Activated CD4-positive, alpha-beta T cell treated with anti-CD3 and anti-CD28 coated beads, Interleukin-2, amount 10 ng/mL, durations not matched to agents 24 days and 14 days (primary cell): ENCODE results near the gene GLG1. TPM values are rescaled to one million over a fixed set of nuclear protein-coding genes. Genes with fewer than 3 reads are reported as not detected.
A peak's percentile ranks its signal among the peaks of the same experiment; 100 is the strongest.
"Not testable (repeated sequence)": the region's sequence is repeated elsewhere in the genome, so short reads cannot be mapped to it uniquely, and the experiment has no call there.

ENCODE experiments used
- DNase-seq: peaks from one replicate; pipeline ENCODE4 v3.0.0; 2022
- H3K27ac Mint-ChIP-seq: one replicate; pipeline ENCODE4 v1.8.0; 2022; ENCODE audit warnings: mild to moderate bottlenecking, mixed read lengths
- H3K27me3 Mint-ChIP-seq: one replicate; pipeline ENCODE4 v1.8.0; 2022; ENCODE audit warnings: mixed read lengths
- H3K36me3 Mint-ChIP-seq: one replicate; pipeline ENCODE4 v1.8.0; 2022; ENCODE audit warnings: low read depth, mild to moderate bottlenecking, mixed read lengths
- H3K4me1 Mint-ChIP-seq: one replicate; pipeline ENCODE4 v1.8.0; 2021; ENCODE audit warnings: mixed read lengths
- H3K4me3 Mint-ChIP-seq: one replicate; pipeline ENCODE4 v1.8.0; 2022; ENCODE audit warnings: mild to moderate bottlenecking, moderate library complexity, mixed read lengths
- H3K9me3 Mint-ChIP-seq: one replicate; pipeline ENCODE4 v1.8.0; 2021; ENCODE audit warnings: mixed read lengths
- intact Hi-C: fragments of 100-400 bp; cut with micrococcal nuclease; formaldehyde crosslinking; loops from one replicate; pipeline ENCODE4 v1.15.1; 2023
- total RNA-seq: library from RNA; stranded (reverse); gene quantifications from 2 replicates; pipeline ENCODE4 v1.2.3, GENCODE V29; 2022

The GLG1 gene
- 64.1 and 64.7 TPM in 2 replicates for total RNA-seq

DNA sequence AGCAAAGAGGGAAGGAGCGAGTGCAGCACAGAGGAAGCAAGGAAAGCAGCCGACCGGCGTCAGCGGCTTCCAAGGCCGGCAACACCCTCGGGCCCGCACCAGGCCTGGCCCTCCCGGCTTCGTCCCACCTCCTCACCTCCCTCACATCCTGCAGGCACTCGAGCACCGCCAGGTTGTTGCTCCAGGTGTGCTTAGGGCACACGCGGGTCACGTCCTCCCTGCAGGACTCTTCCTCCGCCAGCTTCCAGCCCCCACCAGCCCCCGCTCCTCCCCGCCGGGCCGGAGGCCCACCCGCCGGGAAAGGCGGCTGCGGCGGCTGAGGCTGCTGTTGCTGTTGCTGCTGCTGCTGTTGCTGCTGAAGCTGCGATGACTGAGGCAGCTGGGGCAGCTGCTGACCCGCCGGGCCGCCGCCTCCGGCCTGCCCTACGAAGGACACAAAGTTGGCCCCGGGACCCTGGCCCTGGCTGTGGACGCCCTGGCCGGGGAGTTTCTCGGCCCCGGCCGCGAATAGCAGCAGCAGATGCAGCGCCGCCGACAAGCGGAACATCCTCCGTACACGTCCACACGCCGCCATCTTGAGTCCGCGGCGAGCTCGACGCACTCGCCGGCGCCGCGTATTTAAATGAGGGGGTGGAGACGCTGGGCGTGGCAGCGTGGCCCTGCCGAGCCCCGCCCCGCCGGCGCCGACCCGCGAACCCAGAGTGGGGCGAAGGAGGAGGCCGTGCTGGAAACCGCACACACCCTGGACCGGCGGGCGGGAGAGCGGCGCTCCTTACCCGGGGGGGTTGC lies at the start of gene GLG1:
Gene GLG1 (minus strand): TSS at position 594 of the 789 bp plus-strand sequence. CDS start 20 bp downstream, at position 574.
- Mint-ChIP-seq H3K27me3 (no peaks in the 10 kb centered on the region), H3K36me3 (peaks cover 20% of the 10 kb centered on the region), H3K9me3 (peaks cover 3% of the 10 kb centered on the region), H3K27ac (peak within 1 kb of the TSS; percentile 84), H3K4me3 (peak within 1 kb of the TSS; percentile 87), H3K4me1 (peaks cover 53% of the 10 kb centered on the region)
- intact Hi-C loops: loop anchor here (1.0 to 10.0 kb wide), 5 partner anchors 20 to 309 kb away; partner anchors contain the start of gene PSMD7
- peak; percentile 98 for DNase-seq

DNA sequence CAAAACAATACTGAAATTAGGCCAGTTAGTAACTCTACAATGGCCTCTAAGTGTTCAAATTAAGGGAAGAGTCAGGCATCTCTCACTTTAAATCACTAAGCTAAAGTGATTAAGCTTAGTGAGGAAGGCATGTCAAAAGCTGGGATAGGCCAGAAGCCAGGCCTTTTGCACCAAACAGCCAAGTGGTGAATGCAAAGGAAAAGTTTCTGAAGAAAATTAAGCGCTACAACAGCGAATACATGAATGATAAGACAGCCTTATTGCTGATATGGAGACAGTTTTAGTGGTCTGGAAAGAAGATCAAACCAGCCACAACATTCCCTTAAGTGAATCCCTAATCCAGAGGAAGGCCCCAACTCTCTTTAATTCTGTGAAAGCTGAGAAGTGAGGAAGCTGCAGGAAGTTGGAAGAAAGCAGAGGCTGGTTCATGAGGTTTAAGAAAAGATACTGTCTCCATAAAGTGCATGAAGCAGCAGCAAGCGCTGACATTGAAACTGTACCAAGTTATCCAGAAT lies 47.7 kb upstream of the GLG1 start:
- Mint-ChIP-seq H3K9me3 (no peaks in the 10 kb centered on the region), H3K27me3 (no peaks in the 10 kb centered on the region), H3K27ac (no peak overlapping the region), H3K4me3 (no peak overlapping the region), H3K4me1 (peaks cover 43% of the 10 kb centered on the region), H3K36me3 (peaks cover 58% of the 10 kb centered on the region)
- no peak for DNase-seq
- intact Hi-C loops: no loop called here

DNA sequence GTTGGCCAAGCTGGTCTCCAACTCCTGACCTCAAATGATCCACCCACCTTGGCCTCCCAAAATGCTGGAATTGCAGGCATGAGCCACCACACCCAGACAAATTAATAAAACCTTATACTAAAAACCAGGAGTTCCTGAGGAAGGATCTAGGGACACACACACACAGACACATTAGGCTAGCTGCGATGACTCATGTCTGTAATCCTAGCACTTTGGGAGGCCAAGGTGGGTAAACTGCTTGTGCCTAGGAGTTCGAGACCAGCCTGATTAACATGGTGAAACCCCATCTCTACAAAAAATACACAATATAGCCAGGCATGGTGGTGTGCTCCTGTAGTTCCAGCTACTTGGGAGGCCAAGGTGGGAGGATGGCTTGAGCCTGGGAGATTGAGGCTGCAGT lies 46.0 kb upstream of the GLG1 start:
- H3K27ac Mint-ChIP-seq, intact Hi-C loops: not testable (repeated sequence)
- peaks cover 55% of the 10 kb centered on the region for H3K36me3 Mint-ChIP-seq

DNA sequence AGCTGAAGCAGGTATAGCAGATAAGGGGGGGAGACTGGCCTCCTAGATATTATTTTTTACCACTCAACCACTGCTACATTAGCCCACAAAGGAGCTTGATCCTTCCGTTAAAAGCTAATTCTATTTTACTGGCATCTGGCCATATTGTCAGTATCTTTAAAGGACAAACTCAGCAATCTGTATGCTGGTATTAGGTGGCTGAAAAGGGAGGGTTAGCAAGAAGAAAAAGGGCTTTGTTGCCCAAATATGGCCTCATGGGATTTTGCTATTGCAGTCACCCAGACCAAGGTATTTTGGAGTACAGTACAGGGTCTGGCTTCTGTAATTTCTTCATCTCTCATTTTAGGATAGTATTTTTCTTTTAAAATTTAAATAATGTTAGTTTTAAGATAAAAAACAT lies 45.3 kb upstream of the GLG1 start:
- DNase-seq: no peak
- H3K36me3 Mint-ChIP-seq: peaks cover 58% of the 10 kb centered on the region
- no peak overlapping the region for H3K27ac Mint-ChIP-seq
- intact Hi-C loops: no loop called here
- H3K4me3 Mint-ChIP-seq: no peak overlapping the region
- H3K4me1 Mint-ChIP-seq: peaks cover 26% of the 10 kb centered on the region
- no peaks in the 10 kb centered on the region for H3K9me3 Mint-ChIP-seq
- H3K27me3 Mint-ChIP-seq: no peaks in the 10 kb centered on the region

More for the DNA sequence above, 46.0 kb upstream of the GLG1 start:
- not testable (repeated sequence) for H3K9me3 Mint-ChIP-seq, DNase-seq, H3K27me3 Mint-ChIP-seq, H3K4me3 Mint-ChIP-seq
- H3K4me1 Mint-ChIP-seq: peaks cover 29% of the 10 kb centered on the region

DNA sequence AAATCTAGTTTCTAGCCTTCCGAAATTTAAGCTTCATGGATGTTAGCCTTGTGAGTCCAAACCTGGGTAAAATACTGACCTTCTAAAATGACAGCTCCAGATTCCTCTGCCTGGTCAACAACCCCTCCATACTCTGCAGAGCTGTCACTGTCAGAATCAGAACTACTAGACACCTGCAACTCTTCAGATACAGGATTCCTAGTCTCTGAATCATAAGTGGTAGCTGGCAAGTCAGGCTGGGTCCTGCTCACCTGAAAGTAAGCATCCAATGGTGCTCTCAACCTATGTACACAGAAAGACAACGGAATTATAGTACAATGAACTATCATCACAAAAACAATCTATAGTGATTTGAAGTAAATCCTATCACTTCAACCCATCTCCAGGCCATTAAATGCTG lies 44.9 kb upstream of the GLG1 start:
- Mint-ChIP-seq H3K4me1 (peaks cover 23% of the 10 kb centered on the region), H3K4me3 (no peak overlapping the region), H3K36me3 (peaks cover 59% of the 10 kb centered on the region), H3K9me3 (no peaks in the 10 kb centered on the region), H3K27me3 (no peaks in the 10 kb centered on the region), H3K27ac (peak overlapping the region; percentile 0)
- no peak for DNase-seq
- intact Hi-C loops: no loop called here

DNA sequence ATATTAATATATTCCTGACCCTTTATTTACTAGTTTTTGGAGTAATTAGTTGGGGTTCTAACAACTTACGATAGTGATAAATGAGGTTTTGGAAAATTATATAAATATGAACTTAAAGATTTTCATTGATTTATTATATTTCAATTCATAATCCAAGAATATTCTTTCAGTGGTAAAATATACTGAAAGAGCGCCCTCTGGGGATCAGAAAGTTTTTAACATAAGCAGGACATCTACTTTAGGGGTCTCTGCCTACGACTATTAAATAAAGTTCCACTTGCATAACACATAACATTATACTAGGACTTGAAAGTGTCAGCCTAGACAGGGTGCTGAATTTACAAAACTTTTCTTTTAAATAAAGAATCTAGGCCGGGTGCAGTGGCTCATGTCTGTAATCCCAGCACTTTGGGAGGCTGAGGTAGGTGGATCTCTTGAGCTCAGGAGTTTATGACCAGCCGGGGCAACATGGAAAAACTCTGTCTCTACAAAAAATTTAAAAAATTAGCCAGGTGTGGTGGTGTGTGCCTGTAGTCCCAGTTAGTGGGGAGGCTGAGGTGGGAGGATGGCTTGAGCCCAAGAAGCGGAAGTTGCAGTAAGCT lies 44.2 kb upstream of the GLG1 start:
- no peak for DNase-seq
- H3K27ac Mint-ChIP-seq: no peak overlapping the region
- peaks cover 59% of the 10 kb centered on the region for H3K36me3 Mint-ChIP-seq
- no peak overlapping the region for H3K4me3 Mint-ChIP-seq
- no peaks in the 10 kb centered on the region for H3K9me3 Mint-ChIP-seq
- no peaks in the 10 kb centered on the region for H3K27me3 Mint-ChIP-seq
- peaks cover 22% of the 10 kb centered on the region for H3K4me1 Mint-ChIP-seq
- intact Hi-C loops: no loop called here

DNA sequence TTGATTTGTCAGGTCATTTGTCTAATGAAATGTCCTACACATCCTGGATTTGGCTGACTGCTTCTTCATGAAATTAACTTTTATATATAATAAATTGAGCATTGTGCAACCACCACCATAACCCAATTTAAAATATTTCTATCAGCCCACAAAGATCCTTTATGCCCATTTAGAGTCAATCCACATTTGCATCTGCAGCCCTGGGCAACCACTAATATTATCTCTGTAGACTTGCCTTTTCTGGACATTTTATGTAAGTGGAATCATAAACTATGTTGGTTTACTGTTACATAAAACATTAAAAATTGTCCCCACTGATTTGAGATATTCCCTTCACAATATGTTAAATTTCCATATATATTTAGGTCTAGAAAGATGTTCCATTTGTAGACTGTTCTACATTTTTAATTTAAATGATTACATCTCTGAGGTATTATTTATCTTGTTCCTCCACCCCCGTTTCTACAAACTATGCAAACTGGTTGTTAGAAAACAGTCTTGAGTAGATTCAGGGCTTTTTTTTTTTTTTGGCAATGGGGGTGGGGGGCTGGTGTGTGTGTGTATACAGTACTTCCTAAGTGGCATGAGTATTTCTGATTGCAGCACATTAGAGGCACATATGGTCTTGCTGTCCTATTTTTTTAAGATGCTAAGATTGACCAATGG lies 43.1 kb upstream of the GLG1 start:
- DNase-seq: no peak
- Mint-ChIP-seq H3K4me3 (no peak overlapping the region), H3K27me3 (no peaks in the 10 kb centered on the region), H3K36me3 (peaks cover 54% of the 10 kb centered on the region), H3K4me1 (peaks cover 17% of the 10 kb centered on the region), H3K27ac (no peak overlapping the region), H3K9me3 (no peaks in the 10 kb centered on the region)
- intact Hi-C loops: no loop called here

DNA sequence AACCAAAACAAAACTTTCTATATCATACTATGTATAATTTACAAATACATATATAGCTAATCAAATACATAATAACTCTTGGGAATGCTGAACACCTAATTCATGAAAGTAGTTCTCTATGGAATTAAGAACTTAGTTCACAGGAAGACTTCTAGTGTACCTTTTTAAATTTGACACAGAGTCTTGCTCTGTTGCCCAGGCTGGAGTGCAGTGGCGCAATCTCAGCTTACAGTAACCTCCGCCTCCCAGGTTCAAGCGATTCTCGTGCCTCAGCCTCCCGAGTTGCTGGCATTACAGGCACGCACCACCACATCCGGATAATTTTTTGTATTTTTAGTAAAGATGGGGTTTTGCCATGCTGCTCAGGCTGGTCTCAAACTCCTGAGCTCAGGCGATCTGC lies 35.1 kb upstream of the GLG1 start:
- intact Hi-C loops: no loop called here
- H3K27ac Mint-ChIP-seq: no peak overlapping the region
- DNase-seq: no peak
- peaks cover 5% of the 10 kb centered on the region for H3K4me1 Mint-ChIP-seq
- H3K27me3 Mint-ChIP-seq: no peaks in the 10 kb centered on the region
- no peak overlapping the region for H3K4me3 Mint-ChIP-seq
- no peaks in the 10 kb centered on the region for H3K9me3 Mint-ChIP-seq
- H3K36me3 Mint-ChIP-seq: peaks cover 41% of the 10 kb centered on the region

DNA sequence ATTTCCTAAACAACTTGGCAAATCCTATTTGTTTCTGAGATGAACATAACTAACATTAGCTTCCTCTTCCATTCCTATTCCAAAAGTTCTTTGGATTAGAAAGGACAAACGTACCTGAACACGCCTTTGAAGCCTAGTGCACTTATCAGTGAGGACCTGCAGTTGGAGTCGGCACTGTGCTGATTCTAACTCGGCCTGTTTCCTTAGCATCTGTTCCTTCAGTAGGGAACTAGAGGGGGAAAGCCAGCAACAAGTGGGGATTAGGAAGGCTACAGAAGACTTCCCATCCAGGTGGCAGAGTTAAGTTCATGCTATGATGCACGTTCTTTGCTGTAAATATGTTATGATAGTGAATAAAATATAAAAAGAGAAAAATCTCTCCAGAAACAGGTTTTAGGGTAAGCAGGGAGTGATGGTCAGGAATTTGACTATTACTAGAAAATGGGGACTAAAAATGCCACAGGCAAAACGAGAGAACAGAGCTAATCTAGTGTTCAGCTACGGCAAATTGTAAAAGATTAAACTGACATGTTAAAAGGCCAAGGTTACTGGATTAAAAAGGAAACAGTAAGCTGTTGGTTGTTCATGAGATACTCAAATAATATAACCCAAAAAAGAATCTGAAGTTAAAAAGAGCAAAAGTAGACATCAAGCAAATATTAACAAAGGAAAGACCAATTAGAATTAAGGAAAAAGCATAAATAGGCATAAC lies 31.0 kb upstream of the GLG1 start:
- H3K36me3 Mint-ChIP-seq: peaks cover 35% of the 10 kb centered on the region

DNA sequence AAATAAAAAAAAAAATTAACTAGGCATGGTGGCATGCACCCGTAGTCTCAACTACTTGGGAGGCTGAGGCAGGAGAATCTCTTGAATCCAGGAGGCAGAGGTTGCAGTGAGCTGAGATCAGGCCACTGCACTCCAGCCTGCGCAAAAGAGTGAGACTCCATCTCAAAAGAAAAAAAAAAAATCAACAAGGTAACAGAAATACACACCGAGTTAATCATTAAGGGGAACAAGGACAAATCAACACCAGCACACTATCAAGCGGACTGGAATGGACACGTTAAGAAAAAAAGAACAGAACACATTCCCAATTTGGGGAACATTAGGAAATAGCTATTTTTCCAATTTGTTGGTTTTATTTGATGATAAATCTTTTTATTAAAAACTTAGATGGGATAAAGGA lies 28.4 kb upstream of the GLG1 start:
- no peak for DNase-seq
- intact Hi-C loops: no loop called here
- Mint-ChIP-seq H3K9me3 (no peaks in the 10 kb centered on the region), H3K4me3 (no peak overlapping the region), H3K36me3 (peaks cover 53% of the 10 kb centered on the region), H3K27ac (peak overlapping the region; percentile 2), H3K4me1 (peaks cover 1% of the 10 kb centered on the region), H3K27me3 (no peaks in the 10 kb centered on the region)

More for the DNA sequence above, 31.0 kb upstream of the GLG1 start:
- no peaks in the 10 kb centered on the region for H3K27me3 Mint-ChIP-seq
- no peaks in the 10 kb centered on the region for H3K9me3 Mint-ChIP-seq
- no peak overlapping the region for H3K27ac Mint-ChIP-seq
- no peak overlapping the region for H3K4me3 Mint-ChIP-seq
- intact Hi-C loops: no loop called here
- H3K4me1 Mint-ChIP-seq: peaks cover 1% of the 10 kb centered on the region
- no peak for DNase-seq

DNA sequence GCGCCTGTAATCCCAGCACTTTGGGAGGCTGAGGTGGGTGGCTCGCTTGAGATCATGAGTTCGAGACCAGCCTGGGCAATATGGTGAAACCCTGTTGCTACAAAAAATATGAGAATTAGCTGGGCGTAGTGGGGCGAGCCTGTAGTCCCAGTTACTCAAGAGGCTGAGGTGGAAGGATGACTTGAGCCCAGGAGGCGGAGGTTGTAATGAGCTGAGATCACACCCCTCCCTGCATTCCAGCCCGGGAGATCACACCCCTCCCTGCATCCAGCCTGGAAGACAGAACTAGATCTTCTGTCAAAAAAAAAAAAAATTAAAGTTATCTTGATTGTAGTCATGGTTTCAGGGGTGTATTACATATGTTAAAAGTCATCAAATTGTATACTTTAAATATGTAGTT lies 26.8 kb upstream of the GLG1 start:
- intact Hi-C loops: no loop called here
- DNase-seq: no peak
- Mint-ChIP-seq H3K27ac (no peak overlapping the region), H3K27me3 (no peaks in the 10 kb centered on the region), H3K4me1 (peaks cover under 1% of the 10 kb centered on the region), H3K36me3 (peaks cover 59% of the 10 kb centered on the region), H3K9me3 (no peaks in the 10 kb centered on the region), H3K4me3 (no peak overlapping the region)

DNA sequence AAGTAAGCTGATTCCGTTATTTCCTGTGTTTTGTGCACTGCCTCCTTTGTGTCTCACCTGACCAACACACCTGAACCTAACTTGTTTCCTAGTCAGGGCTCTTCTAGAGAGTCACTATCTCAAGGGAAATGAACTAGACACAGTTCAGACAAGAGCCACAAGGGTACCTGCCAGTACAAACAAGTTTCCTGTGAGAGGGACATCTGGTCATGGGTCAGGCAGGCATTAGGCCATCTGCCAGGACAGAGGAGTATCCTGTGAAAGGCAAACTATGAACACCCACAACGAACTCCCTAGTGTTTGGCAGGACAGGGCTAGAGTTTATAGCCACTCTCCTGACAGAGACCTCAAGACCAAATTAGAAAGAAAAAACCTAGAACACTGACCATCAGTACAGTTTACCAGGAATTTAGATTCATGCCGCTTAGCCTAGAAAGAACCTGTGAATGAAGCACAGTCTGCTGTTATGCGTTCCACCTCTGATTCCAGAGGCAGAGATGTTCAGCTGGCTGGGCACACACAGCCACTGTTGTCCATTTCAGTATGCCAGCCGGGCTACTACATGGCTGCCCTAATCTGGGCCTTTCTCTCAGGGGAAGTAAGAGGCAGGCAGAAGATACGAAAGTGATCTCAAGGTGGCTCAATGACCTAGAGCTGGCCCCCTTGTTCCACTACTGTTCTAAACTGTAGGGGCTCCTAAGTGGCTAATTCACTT lies 20.7 kb upstream of the GLG1 start:
- no peaks in the 10 kb centered on the region for H3K27me3 Mint-ChIP-seq
- peak overlapping the region; percentile 25 for H3K4me3 Mint-ChIP-seq
- intact Hi-C loops: loop anchor here (1.0 to 5.0 kb wide), 2 partner anchors 40 to 49 kb away; partner anchors contain the start of gene RFWD3
- H3K36me3 Mint-ChIP-seq: peaks cover 87% of the 10 kb centered on the region
- no peak for DNase-seq
- peak overlapping the region; percentile 91 for H3K27ac Mint-ChIP-seq
- H3K9me3 Mint-ChIP-seq: no peaks in the 10 kb centered on the region
- H3K4me1 Mint-ChIP-seq: peaks cover 28% of the 10 kb centered on the region
